Measurements from ENCODE around the gene RBFA. TPM values are rescaled to one million over a fixed set of nuclear protein-coding genes. Genes with fewer than 3 reads are reported as not detected.

RBFA gene
- total and polyA plus RNA-seq, 10 of the 15 experiments (the other 5 are each of a cell fraction or from before 2014, with no cell fraction given) = 7.2 to 56.0 (median 37.7) TPM

DNA sequence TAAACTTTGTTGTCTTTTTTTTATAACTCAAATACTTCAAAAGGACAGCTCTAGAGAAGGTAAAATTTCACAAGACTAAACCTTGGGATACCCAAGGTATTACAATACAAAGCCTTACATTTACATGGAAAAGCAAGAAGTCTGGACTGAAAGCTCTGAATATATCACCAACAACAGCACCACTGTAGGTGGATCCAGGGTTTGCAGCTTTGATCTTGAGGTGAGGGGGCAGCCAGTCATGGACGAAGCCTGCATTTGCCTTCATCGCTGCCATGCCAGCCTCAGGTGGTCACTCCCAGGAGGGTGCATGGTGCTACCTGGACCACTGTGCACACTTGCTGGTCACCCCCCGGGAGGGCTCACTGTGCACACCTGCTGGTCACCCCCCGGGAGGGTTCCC lies 36.6 kb downstream of the RBFA start:
- H3K9ac ChIP-seq (ENCODE audit: control insufficient read depth, insufficient read depth, low read length) = no peak overlapping the region
- no peaks in the 10 kb centered on the region for H3K27me3 ChIP-seq (replicated peaks in 1 of 2; ENCODE audit: control insufficient read depth in 2 of 2, insufficient read depth in 2 of 2, low read length in 1 of 2)
- H2AFZ ChIP-seq (ENCODE audit: control insufficient read depth, low read depth, low read length) = no peak overlapping the region
- POLR2A ChIA-PET = no interaction called here
- no peaks in the 10 kb centered on the region for H3K36me3 ChIP-seq (ENCODE audit: control insufficient read depth in 2 of 2, insufficient read depth in 2 of 2, low read length in 1 of 2)
- RAD21 ChIA-PET (ENCODE audit: unreplicated experiment) = no interaction called here
- FAIRE-seq (no peak), ATAC-seq (no peak), DNase-seq (ENCODE audit: low read depth, low spot score) (no peak)
- no peaks in the 10 kb centered on the region for H4K20me1 ChIP-seq (ENCODE audit: control insufficient read depth, insufficient read depth)
- TF ChIP-seq RUNX3 (IDR thresholded peaks at IDR 0.05; ENCODE audit: low read length) = no peak
- no peak for TF ChIP-seq STAT1 (conservative IDR thresholded peaks at IDR 0.05)
- TF ChIP-seq FOXM1 (IDR thresholded peaks at IDR 0.05; ENCODE audit: low read depth, low read length) = no peak
- TF ChIP-seq ZNF217 (IDR thresholded peaks at IDR 0.05) = no peak
- H3K4me2 ChIP-seq (ENCODE audit: control insufficient read depth, insufficient read depth) = no peak overlapping the region
- in situ Hi-C loops (cut with MboI) (no loop called here), intact Hi-C loops (cut with micrococcal nuclease; ENCODE audit: unreplicated experiment) (no loop called here)
- no peaks in the 10 kb centered on the region; the same call in 1 of the 3 replicates for H3K9me3 ChIP-seq (replicated peaks; ENCODE audit: control insufficient read depth, insufficient read depth, low read length)
- BruUV-seq (replicated peaks) = no TSS peak
- no peaks in the 10 kb centered on the region for H3K4me1 ChIP-seq (ENCODE audit: control insufficient read depth, insufficient read depth, low read length)
- no peak overlapping the region for H3K27ac ChIP-seq (ENCODE audit: control insufficient read depth, insufficient read depth)
- no peak overlapping the region for H3K4me3 ChIP-seq
- no peaks in the 10 kb centered on the region for H3K79me2 ChIP-seq (ENCODE audit: control insufficient read depth, insufficient read depth, low read length)
- 72% methylated on average over 4 of the region's 4 CpGs for WGBS (ENCODE audit: insufficient coverage, insufficient replicate concordance, low lambda C conversion rate, missing lambda C conversion rate)
- CTCF ChIA-PET = no interaction called here
- SMC1A ChIA-PET (ENCODE audit: uncharacterized antibody, unreplicated experiment) = interaction anchor here (1.2 kb wide), 1 partner anchor 12 kb away, joined by 3 read pairs; no protein-coding TSS in a partner anchor

DNA sequence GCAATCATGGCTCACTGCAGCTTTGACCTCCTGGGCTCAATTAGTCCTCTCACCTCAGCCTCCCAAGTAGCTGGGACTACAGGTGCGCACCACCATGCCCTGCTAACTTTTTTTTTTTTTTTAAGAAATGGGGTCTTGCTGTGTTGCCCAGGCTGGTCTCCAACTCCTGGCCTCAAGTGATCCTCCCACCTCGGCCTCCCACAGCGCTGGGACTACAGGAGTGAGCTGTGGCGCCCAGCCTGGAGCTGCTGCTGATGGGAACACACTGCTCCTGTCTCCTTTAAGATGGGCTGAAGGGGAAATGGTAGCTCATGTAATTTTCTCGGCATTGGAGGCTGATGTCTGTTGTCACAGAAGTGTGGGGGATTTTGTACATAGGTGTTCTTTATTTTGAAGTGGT lies 39.9 kb downstream of the RBFA start:
- H3K4me2 ChIP-seq (ENCODE audit: control insufficient read depth, insufficient read depth) = no peak overlapping the region
- no peaks in the 10 kb centered on the region; the same call in 1 of the 3 replicates for H3K9me3 ChIP-seq (replicated peaks; ENCODE audit: control insufficient read depth, insufficient read depth, low read length)
- H3K36me3 ChIP-seq (ENCODE audit: control insufficient read depth in 2 of 2, insufficient read depth in 2 of 2, low read length in 1 of 2) = no peaks in the 10 kb centered on the region
- BruUV-seq (replicated peaks) = no TSS peak
- FAIRE-seq (no peak), ATAC-seq (no peak), DNase-seq (ENCODE audit: low read depth, low spot score) (no peak)
- no peak overlapping the region for H2AFZ ChIP-seq (ENCODE audit: control insufficient read depth, low read depth, low read length)
- no peaks in the 10 kb centered on the region for H3K4me1 ChIP-seq (ENCODE audit: control insufficient read depth, insufficient read depth, low read length)
- H4K20me1 ChIP-seq (ENCODE audit: control insufficient read depth, insufficient read depth) = no peaks in the 10 kb centered on the region
- POLR2A ChIA-PET = no interaction called here
- TF ChIP-seq LARP7 (IDR thresholded peaks at IDR 0.05) (no peak), EP300 (IDR thresholded peaks at IDR 0.05; ENCODE audit: borderline replicate concordance in 1 of 2, control insufficient read depth in 1 of 2, low read depth in 2 of 2, low read length in 2 of 2) (no peak), TBL1XR1 (IDR thresholded peaks at IDR 0.05; ENCODE audit: low read depth, low read length) (no peak), CBX3 (IDR thresholded peaks at IDR 0.05; ENCODE audit: borderline replicate concordance, low read depth) (no peak), ZNF384 (IDR thresholded peaks at IDR 0.05; ENCODE audit: borderline replicate concordance, low read depth, low read length) (no peak), SIN3A (IDR thresholded peaks at IDR 0.05; ENCODE audit: low read depth, low read length) (no peak), TAF1 (IDR thresholded peaks at IDR 0.05; ENCODE audit: borderline replicate concordance, low read depth, low read length) (no peak), CREB1 (IDR thresholded peaks at IDR 0.05; ENCODE audit: low read depth) (no peak), WRNIP1 (IDR thresholded peaks at IDR 0.05; ENCODE audit: borderline replicate concordance, low read depth, low read length) (no peak)
- TF ChIP-seq, protein P1, sequence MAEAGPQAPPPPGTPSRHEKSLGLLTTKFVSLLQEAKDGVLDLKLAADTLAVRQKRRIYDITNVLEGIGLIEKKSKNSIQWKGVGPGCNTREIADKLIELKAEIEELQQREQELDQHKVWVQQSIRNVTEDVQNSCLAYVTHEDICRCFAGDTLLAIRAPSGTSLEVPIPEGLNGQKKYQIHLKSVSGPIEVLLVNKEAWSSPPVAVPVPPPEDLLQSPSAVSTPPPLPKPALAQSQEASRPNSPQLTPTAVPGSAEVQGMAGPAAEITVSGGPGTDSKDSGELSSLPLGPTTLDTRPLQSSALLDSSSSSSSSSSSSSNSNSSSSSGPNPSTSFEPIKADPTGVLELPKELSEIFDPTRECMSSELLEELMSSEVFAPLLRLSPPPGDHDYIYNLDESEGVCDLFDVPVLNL (IDR thresholded peaks at IDR 0.05; ENCODE audit: low read depth, low read length) = no peak
- RAD21 ChIA-PET (ENCODE audit: unreplicated experiment) = no interaction called here
- WGBS (ENCODE audit: insufficient coverage, insufficient replicate concordance, low lambda C conversion rate, missing lambda C conversion rate) = 30% methylated on average over 5 of the region's 5 CpGs
- H3K9ac ChIP-seq (ENCODE audit: control insufficient read depth, insufficient read depth, low read length) = no peak overlapping the region
- CTCF ChIA-PET = no interaction called here
- H3K27ac ChIP-seq (ENCODE audit: control insufficient read depth, insufficient read depth) = no peak overlapping the region
- H3K4me3 ChIP-seq = no peak overlapping the region
- intact Hi-C loops (cut with micrococcal nuclease; ENCODE audit: unreplicated experiment) = no loop called here
- H3K79me2 ChIP-seq (ENCODE audit: control insufficient read depth, insufficient read depth, low read length) = no peaks in the 10 kb centered on the region
- H3K27me3 ChIP-seq (replicated peaks in 1 of 2; ENCODE audit: control insufficient read depth in 2 of 2, insufficient read depth in 2 of 2, low read length in 1 of 2) = no peaks in the 10 kb centered on the region
- SMC1A ChIA-PET (ENCODE audit: uncharacterized antibody, unreplicated experiment) = interaction anchor here (0.6 kb wide), 1 partner anchor 303 kb away, joined by 3 read pairs; no protein-coding TSS in a partner anchor
- in situ Hi-C loops (cut with MboI) = no loop called here

Data from GM12878 (cell line).